H1 (cell line): ENCODE measurements around the gene CSF3R. TPM values are rescaled to one million over a fixed set of nuclear protein-coding genes. Genes with fewer than 3 reads are reported as not detected.

ENCODE experiments used
- HDAC6 ChIP-seq: IDR thresholded peaks from one replicate; pipeline ENCODE4 v1.7.1; 2012; ENCODE audit warnings: low read depth, mild to moderate bottlenecking, inconsistent platforms, low read length, moderate library complexity
- polyA plus RNA-seq, 7 experiments: library from polyadenylated mRNA; depleted of rRNA in 3 of 7; stranded (reverse) in 5 of 7; unstranded in 2 of 7; fragments of >200 nt in 5 of 7; fragments of 200-250 nt in 2 of 7; gene quantifications; 1 replicate in 5 of 7; 2 replicates in 1 of 7; 4 replicates in 1 of 7; pipeline versions ENCODE4 v1.2.1 to v1.2.3, GENCODE V29; 2011 to 2013; ENCODE audit warnings: missing spikeins in 2 of 7, mixed read lengths in 2 of 7
- total RNA-seq: library from RNA; stranded (reverse); fragmentation: NEBNext Ultra II Directional; extraction: Animal tissue kit (Norgen Biotek cat#: 25700); gene quantifications from 2 replicates; pipeline ENCODE4 v1.2.1, GENCODE V29; 2021

The CSF3R gene
- total and polyA plus RNA-seq, 2 of the 8 experiments (the other 6 are each of a cell fraction or from before 2014, with no cell fraction given), result not detected

DNA sequence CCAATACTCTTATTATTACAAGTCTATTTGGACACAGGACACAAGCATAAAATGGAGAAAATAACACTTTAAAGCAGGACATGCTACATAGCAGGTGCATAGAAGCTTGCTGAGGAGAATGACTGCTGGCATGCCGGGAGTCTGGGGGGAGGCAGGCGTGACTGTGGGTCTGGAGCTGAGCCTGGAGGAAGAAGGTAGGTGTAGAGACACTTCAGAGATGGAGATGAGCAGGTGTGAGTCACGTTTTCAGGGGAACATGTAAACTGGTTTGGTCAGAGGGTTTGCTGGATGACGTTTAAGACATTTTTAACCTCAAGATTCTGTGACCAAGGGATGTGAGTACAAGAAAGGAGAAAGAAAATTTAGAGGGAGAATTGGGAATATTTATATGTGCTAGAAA lies 56.9 kb downstream of the CSF3R start (continued):
- TF ChIP-seq HDAC6, result no peak
